H9 (cell line): ENCODE measurements around the gene PRADC1. TPM values are rescaled to one million over a fixed set of nuclear protein-coding genes. Genes with fewer than 3 reads are reported as not detected.

Experiments
- DNase-seq: peaks from one replicate; pipeline ENCODE4 v3.0.0-alpha.2; 2017
- H2AFZ ChIP-seq: one replicate; pipeline ENCODE4 v1.6.1; 2013; ENCODE audit warnings: mild to moderate bottlenecking, low read length, control low read depth, moderate library complexity
- H2AK5ac ChIP-seq: 2 replicates; pipeline ENCODE4 v1.6.1; 2013; ENCODE audit warnings: low read length, control low read depth, mixed read lengths; ENCODE audit not compliant: insufficient read length
- H2BK120ac ChIP-seq: one replicate; pipeline ENCODE4 v1.6.1; 2013; ENCODE audit warnings: low read depth, mild to moderate bottlenecking, low read length, control low read depth, inconsistent platforms; ENCODE audit not compliant: poor library complexity, severe bottlenecking
- H2BK12ac ChIP-seq: 2 replicates; pipeline ENCODE4 v1.6.1; 2013; ENCODE audit warnings: low read length, control low read depth, mixed read lengths, low read depth; ENCODE audit not compliant: insufficient read length
- H2BK15ac ChIP-seq: 2 replicates; pipeline ENCODE4 v1.6.1; 2013; ENCODE audit warnings: low read depth, low read length, control low read depth
- H2BK20ac ChIP-seq: one replicate; pipeline ENCODE4 v1.6.1; 2013; ENCODE audit warnings: low read depth, mild to moderate bottlenecking, low read length, control low read depth, inconsistent platforms; ENCODE audit not compliant: poor library complexity, severe bottlenecking
- H2BK5ac ChIP-seq: 2 replicates; pipeline ENCODE4 v1.6.1; 2013; ENCODE audit warnings: low read length, control low read depth, mixed read lengths; ENCODE audit not compliant: insufficient read length
- H3K14ac ChIP-seq: 2 replicates; pipeline ENCODE4 v1.6.1; 2013; ENCODE audit warnings: low read length, control low read depth; ENCODE audit not compliant: insufficient read depth
- H3K18ac ChIP-seq: 2 replicates; pipeline ENCODE4 v1.6.1; 2013; ENCODE audit warnings: low read depth, mild to moderate bottlenecking, mixed read lengths, low read length, control low read depth; ENCODE audit not compliant: insufficient read length
- H3K23ac ChIP-seq: 2 replicates; pipeline ENCODE4 v1.6.1; 2013; ENCODE audit warnings: low read length, control low read depth, mixed read lengths, low read depth; ENCODE audit not compliant: insufficient read length
- H3K23me2 ChIP-seq: 2 replicates; pipeline ENCODE4 v1.6.1; 2013; ENCODE audit warnings: low read depth, mild to moderate bottlenecking, mixed read lengths, low read length, control low read depth; ENCODE audit not compliant: insufficient read length, poor library complexity, severe bottlenecking
- H3K27ac ChIP-seq: 2 replicates; pipeline ENCODE4 v1.5.1; 2013; ENCODE audit warnings: low read length, control low read depth, mixed read lengths, low read depth; ENCODE audit not compliant: insufficient read length
- H3K27me3 ChIP-seq: 2 replicates; pipeline ENCODE4 v1.6.1; 2013; ENCODE audit warnings: low read length, control low read depth, inconsistent platforms; ENCODE audit not compliant: insufficient read depth
- H3K4ac ChIP-seq: 2 replicates; pipeline ENCODE4 v1.6.1; 2013; ENCODE audit warnings: low read depth, mild to moderate bottlenecking, control low read depth, inconsistent platforms, low read length, moderate library complexity
- H3K4me1 ChIP-seq: 2 replicates; pipeline ENCODE4 v1.6.1; 2013; ENCODE audit warnings: low read length, control low read depth, inconsistent platforms; ENCODE audit not compliant: insufficient read depth
- H3K4me2 ChIP-seq: 2 replicates; pipeline ENCODE4 v1.6.1; 2013; ENCODE audit warnings: low read length, control low read depth, mixed read lengths; ENCODE audit not compliant: insufficient read length, insufficient read depth
- H3K56ac ChIP-seq: 2 replicates; pipeline ENCODE4 v1.6.1; 2013; ENCODE audit warnings: low read depth, mild to moderate bottlenecking, mixed read lengths, low read length, control low read depth; ENCODE audit not compliant: insufficient read length
- H3K79me1 ChIP-seq: 2 replicates; pipeline ENCODE4 v1.6.1; 2013; ENCODE audit warnings: low read depth, mild to moderate bottlenecking, moderate library complexity, low read length, control low read depth, inconsistent platforms; ENCODE audit not compliant: insufficient read depth, poor library complexity, severe bottlenecking
- H3K79me2 ChIP-seq: 2 replicates; pipeline ENCODE4 v1.6.1; 2013; ENCODE audit warnings: low read length, control low read depth, inconsistent platforms; ENCODE audit not compliant: insufficient read depth
- H3K9ac ChIP-seq: 2 replicates; pipeline ENCODE4 v1.6.1; 2013; ENCODE audit warnings: low read length, control low read depth, mixed read lengths; ENCODE audit not compliant: insufficient read length; ENCODE audit errors: extremely low read depth
- H3K9me3 ChIP-seq: one replicate; pipeline ENCODE4 v1.6.1; 2013; ENCODE audit warnings: low read depth, low read length, inconsistent platforms; ENCODE audit not compliant: control insufficient read depth
- H3T11ph ChIP-seq: one replicate; pipeline ENCODE4 v1.6.1; 2013; ENCODE audit warnings: mild to moderate bottlenecking, low read length, control low read depth, inconsistent platforms
- H4K20me1 ChIP-seq: one replicate; pipeline ENCODE4 v1.6.1; 2013; ENCODE audit not compliant: control insufficient read depth, insufficient read length, insufficient read depth
- H4K5ac ChIP-seq: 2 replicates; pipeline ENCODE4 v1.6.1; 2013; ENCODE audit warnings: low read depth, mild to moderate bottlenecking, mixed read lengths, low read length, control low read depth; ENCODE audit not compliant: insufficient read length
- H4K8ac ChIP-seq: replicated peaks from 2 replicates; pipeline ENCODE4 v1.6.1; 2013; ENCODE audit warnings: low read length, control low read depth, mixed read lengths, low read depth; ENCODE audit not compliant: insufficient read length
- H4K91ac ChIP-seq: 2 replicates; pipeline ENCODE4 v1.6.1; 2013; ENCODE audit warnings: low read depth, mild to moderate bottlenecking, moderate library complexity, mixed read lengths, low read length, control low read depth; ENCODE audit not compliant: insufficient read length
- H3K27ac Mint-ChIP-seq, 3 experiments: 2 replicates in 2 of 3; 3 replicates in 1 of 3; pipeline ENCODE4 v1.8.0; 2020 to 2021; ENCODE audit warnings: mixed read lengths in 3 of 3, mild to moderate bottlenecking in 1 of 3, moderate library complexity in 1 of 3
- H3K27me3 Mint-ChIP-seq: 2 replicates; pipeline ENCODE4 v1.8.0; 2021; ENCODE audit warnings: low read depth, mild to moderate bottlenecking, moderate library complexity, mixed read lengths
- H3K36me3 Mint-ChIP-seq, 3 experiments: 2 replicates in 2 of 3; 3 replicates in 1 of 3; pipeline ENCODE4 v1.8.0; 2020 to 2021; ENCODE audit warnings: low read depth in 3 of 3, mixed read lengths in 3 of 3; ENCODE audit not compliant: insufficient read depth in 1 of 3
- H3K4me1 Mint-ChIP-seq, 2 experiments: 2 replicates each; pipeline ENCODE4 v1.8.0; 2020; ENCODE audit warnings: mixed read lengths in 2 of 2
- H3K4me3 Mint-ChIP-seq, 2 experiments: 2 replicates in 1 of 2; 3 replicates in 1 of 2; pipeline ENCODE4 v1.8.0; 2020 to 2021; ENCODE audit warnings: mild to moderate bottlenecking in 2 of 2, mixed read lengths in 2 of 2, moderate library complexity in 1 of 2
- H3K9me3 Mint-ChIP-seq, 2 experiments: 2 replicates in 1 of 2; 3 replicates in 1 of 2; pipeline ENCODE4 v1.8.0; 2020; ENCODE audit warnings: mild to moderate bottlenecking in 2 of 2, mixed read lengths in 2 of 2, moderate library complexity in 1 of 2
- CTCF ChIP-seq: fragments of 200-600 bp; sonication (generic); conservative IDR thresholded peaks from 3 replicates; pipeline ENCODE4 v1.8.0; 2021; ENCODE audit warnings: antibody characterized with exemption, mild to moderate bottlenecking
- WGBS: extraction: QIAGEN DNeasy Blood & Tissue Kit; methylation state at CpG from one replicate; pipeline ENCODE4 v1.1.7; 2013; ENCODE audit warnings: missing lambda C conversion rate, low lambda C conversion rate, mixed read lengths; ENCODE audit not compliant: insufficient read length; ENCODE audit errors: extremely low coverage; 5-methylcytosine and 5-hydroxymethylcytosine counted together
- total RNA-seq: library from RNA; stranded (reverse); gene quantifications from 2 replicates; pipeline ENCODE4 v1.2.1, GENCODE V29; 2021

Gene PRADC1
- total RNA-seq, 1 experiment from 2014 or later: 9.6 TPM

GRCh38 chr2:73185965-73186364 lies 47.1 kb downstream of the PRADC1 start:
- H3K79me1 ChIP-seq: no peaks in the 10 kb centered on the region
- H3K27me3 ChIP-seq: no peaks in the 10 kb centered on the region
- Mint-ChIP-seq H3K9me3 (peaks cover 9% of the 10 kb centered on the region in 2 experiments; a peak in 4 of 5 replicates), H3K36me3 (peaks cover 0 to 3% (median 2%) of the 10 kb centered on the region in 3 experiments; a peak in 2 of 7 replicates), H3K4me3 (no peak overlapping the region), H3K27ac (no peak overlapping the region), H3K4me1 (peaks cover 0 to 2% of the 10 kb centered on the region in 2 experiments; a peak in 1 of 4 replicates), H3K27me3 (peaks cover 79% of the 10 kb centered on the region)
- no peak overlapping the region for H2BK15ac ChIP-seq
- no peak overlapping the region for H4K8ac ChIP-seq
- H3K9ac ChIP-seq: no peak overlapping the region
- H4K5ac ChIP-seq: no peak overlapping the region
- no peaks in the 10 kb centered on the region for H3K79me2 ChIP-seq
- no peaks in the 10 kb centered on the region for H3K23me2 ChIP-seq
- H3K4me1 ChIP-seq: no peaks in the 10 kb centered on the region
- no peak overlapping the region for H3K27ac ChIP-seq
- H3K4ac ChIP-seq: no peak overlapping the region
- H2AFZ ChIP-seq: no peak overlapping the region
- H3K56ac ChIP-seq: no peak overlapping the region
- no peak overlapping the region for H4K91ac ChIP-seq
- no peak overlapping the region for H3K14ac ChIP-seq
- no peaks in the 10 kb centered on the region for H3K9me3 ChIP-seq
- H2BK5ac ChIP-seq: no peak overlapping the region
- WGBS: no CpG with 5 or more reads among the region's 2 CpGs
- no peak overlapping the region for H2AK5ac ChIP-seq
- no peak overlapping the region for H3T11ph ChIP-seq
- no peak for DNase-seq
- H4K20me1 ChIP-seq: no peaks in the 10 kb centered on the region
- H2BK120ac ChIP-seq: no peak overlapping the region
- H2BK12ac ChIP-seq: no peak overlapping the region
- no peak overlapping the region for H3K23ac ChIP-seq
- no peak for TF ChIP-seq CTCF
- no peak overlapping the region for H2BK20ac ChIP-seq
- H3K18ac ChIP-seq: no peak overlapping the region
- no peak overlapping the region for H3K4me2 ChIP-seq

Other genes with a start within 250 kb of the PRADC1 start
- gene SFXN5, start 161.5 kb downstream of the PRADC1 start, total RNA-seq: 28.9 and 30.9 TPM in 2 replicates
- gene RAB11FIP5, start 120.3 kb downstream of the PRADC1 start, total RNA-seq: 6.4 and 7.1 TPM in 2 replicates
- gene NOTO, start 30.7 kb downstream of the PRADC1 start, total RNA-seq: 0.55 and 0.66 TPM in 2 replicates
- gene SMYD5, start 19.0 kb downstream of the PRADC1 start, total RNA-seq: 41.7 and 45.2 TPM in 2 replicates
- gene CCT7, start 1.1 kb upstream of the PRADC1 start, total RNA-seq: 500 and 529 TPM in 2 replicates
- 15.4 and 16.2 TPM in 2 replicates for gene FBXO41, start 51.2 kb upstream of the PRADC1 start, total RNA-seq
- 0.85 and 1.2 TPM in 2 replicates for gene EGR4, start 60.3 kb upstream of the PRADC1 start, total RNA-seq
- gene ALMS1, start 152.6 kb upstream of the PRADC1 start, total RNA-seq: 34.0 and 36.2 TPM in 2 replicates